ENCODE measurements around the gene ZBTB7C. TPM values are rescaled to one million over a fixed set of nuclear protein-coding genes. Genes with fewer than 3 reads are reported as not detected.

Gene ZBTB7C
- total and polyA plus RNA-seq, 2 experiments from 2014 or later = 2.3 to 5.5 TPM

DNA sequence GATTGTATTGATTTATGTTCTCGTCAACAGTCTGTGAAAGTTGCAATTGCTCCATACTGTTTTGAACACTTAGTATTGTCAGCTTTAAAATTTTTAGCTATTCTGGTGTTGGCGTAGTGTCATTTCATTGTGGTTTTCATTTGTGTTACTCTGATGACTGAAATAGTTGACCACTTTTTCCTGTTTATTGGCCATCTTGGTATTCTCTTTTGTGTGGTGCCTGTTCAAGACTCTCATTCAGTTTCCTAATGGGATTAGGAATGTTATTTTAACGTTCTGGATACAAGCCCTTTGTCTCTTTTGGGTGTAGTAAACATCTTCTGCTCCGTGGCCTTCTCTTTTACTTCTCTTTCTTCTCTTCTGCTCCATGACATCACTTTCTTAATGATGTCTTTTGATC lies 396.0 kb downstream of the ZBTB7C start:
- Histone ChIP-seq H3K27ac (no peak overlapping the region), H3K4me1 (ENCODE audit: low read depth) (no peaks in the 10 kb centered on the region), H3K9me3 (ENCODE audit: low read depth) (no peaks in the 10 kb centered on the region), H3K27me3 (no peaks in the 10 kb centered on the region), H3K36me3 (no peaks in the 10 kb centered on the region), H3K4me3 (no peak overlapping the region)
- TF ChIP-seq, protein P1, sequence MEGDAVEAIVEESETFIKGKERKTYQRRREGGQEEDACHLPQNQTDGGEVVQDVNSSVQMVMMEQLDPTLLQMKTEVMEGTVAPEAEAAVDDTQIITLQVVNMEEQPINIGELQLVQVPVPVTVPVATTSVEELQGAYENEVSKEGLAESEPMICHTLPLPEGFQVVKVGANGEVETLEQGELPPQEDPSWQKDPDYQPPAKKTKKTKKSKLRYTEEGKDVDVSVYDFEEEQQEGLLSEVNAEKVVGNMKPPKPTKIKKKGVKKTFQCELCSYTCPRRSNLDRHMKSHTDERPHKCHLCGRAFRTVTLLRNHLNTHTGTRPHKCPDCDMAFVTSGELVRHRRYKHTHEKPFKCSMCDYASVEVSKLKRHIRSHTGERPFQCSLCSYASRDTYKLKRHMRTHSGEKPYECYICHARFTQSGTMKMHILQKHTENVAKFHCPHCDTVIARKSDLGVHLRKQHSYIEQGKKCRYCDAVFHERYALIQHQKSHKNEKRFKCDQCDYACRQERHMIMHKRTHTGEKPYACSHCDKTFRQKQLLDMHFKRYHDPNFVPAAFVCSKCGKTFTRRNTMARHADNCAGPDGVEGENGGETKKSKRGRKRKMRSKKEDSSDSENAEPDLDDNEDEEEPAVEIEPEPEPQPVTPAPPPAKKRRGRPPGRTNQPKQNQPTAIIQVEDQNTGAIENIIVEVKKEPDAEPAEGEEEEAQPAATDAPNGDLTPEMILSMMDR (IDR thresholded peaks at IDR 0.05; ENCODE audit: low read depth, low read length) = no peak
- no peak for DNase-seq (ENCODE audit: low read depth in 1 of 2, low spot score in 1 of 2)

DNA sequence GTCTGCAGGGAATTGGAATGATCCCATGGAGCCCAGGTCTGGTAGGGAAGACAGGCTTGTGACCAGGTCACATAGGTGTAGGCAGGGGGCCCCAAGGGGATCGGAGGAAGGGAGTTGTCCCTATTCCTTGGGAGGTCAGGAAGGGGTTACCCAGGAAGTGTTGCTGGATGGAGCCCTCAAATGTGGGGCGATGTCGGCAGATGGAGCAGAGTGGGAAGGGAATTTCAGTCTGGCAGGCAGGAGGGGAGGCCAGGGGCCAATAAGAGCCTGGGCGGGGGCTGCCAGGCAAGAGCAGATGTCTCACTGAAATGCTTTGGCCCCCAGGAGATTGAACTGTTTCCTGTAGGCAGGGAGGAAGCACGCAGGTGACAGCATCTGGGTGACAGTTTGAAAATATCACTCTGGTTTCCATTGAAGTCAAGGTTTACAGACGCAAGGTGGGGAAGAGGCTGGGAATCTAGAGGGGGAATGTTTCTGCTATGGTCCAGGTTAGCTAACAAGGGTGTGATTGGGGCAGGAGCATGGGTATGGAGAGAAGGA lies 397.2 kb downstream of the ZBTB7C start:
- no peaks in the 10 kb centered on the region for H3K9me3 ChIP-seq (ENCODE audit: low read depth)
- no peak overlapping the region for H3K4me3 ChIP-seq
- TF ChIP-seq, protein P1 (IDR thresholded peaks at IDR 0.05; ENCODE audit: low read depth, low read length) = no peak
- peaks cover 7% of the 10 kb centered on the region for H3K27me3 ChIP-seq
- DNase-seq (ENCODE audit: low read depth in 1 of 2, low spot score in 1 of 2) = no peak
- H3K27ac ChIP-seq = no peak overlapping the region
- H3K4me1 ChIP-seq (ENCODE audit: low read depth) = no peaks in the 10 kb centered on the region
- H3K36me3 ChIP-seq = no peaks in the 10 kb centered on the region

DNA sequence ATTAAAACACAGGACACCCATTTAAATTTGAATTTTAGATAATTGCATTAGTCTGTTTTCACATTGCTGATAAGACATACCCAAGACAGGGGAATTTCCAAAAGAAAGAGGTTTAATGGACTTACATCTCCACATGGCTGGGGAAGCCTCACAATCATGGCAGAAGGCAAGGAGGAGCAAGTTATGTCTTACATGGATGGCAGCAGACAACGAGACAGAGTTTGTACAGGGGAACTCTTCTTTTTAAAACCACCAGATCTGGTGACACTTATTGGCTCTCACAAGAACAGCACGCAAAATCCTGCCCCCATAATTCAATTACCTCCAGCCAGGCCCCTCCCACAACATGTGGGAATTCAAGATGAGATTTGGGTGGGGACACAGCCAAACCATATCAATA lies 398.9 kb downstream of the ZBTB7C start:
- Histone ChIP-seq H3K9me3 (ENCODE audit: low read depth) (no peaks in the 10 kb centered on the region), H3K27me3 (peaks cover 7% of the 10 kb centered on the region), H3K27ac (no peak overlapping the region), H3K36me3 (no peaks in the 10 kb centered on the region), H3K4me3 (no peak overlapping the region), H3K4me1 (ENCODE audit: low read depth) (no peaks in the 10 kb centered on the region)
- DNase-seq (ENCODE audit: low read depth in 1 of 2, low spot score in 1 of 2) = no peak
- TF ChIP-seq, protein P1 (IDR thresholded peaks at IDR 0.05; ENCODE audit: low read depth, low read length) = no peak

DNA sequence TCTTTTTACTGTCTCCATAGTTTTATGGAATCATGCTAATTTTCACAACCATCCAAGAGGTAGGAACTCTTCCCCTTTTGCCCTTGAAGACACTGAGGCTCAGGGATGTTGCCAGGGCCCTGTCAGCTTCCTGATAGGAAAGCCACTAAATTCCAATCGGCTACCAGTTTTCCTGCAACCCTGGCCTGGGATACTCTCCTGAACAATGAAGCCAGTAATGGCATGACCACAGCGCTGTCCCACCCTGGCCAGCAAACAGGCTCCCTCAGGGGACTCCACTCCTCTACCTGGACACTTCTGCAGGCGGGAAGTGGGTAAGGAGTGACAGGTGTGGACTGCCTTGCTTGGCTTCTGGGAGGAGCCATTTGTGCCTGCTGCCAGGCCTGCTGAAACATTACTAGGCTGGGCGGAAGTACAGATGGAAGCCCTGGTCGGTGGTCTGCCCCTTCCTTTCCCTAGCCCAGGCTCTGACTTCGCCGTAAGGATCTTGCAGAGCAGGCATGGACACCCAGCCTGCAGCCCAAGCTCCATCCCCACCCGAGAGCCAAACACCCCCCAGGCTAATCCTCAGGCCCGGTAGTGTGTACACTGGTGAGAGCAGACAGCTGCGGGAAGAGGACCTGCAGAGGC lies 400.0 kb downstream of the ZBTB7C start:
- Histone ChIP-seq H3K4me1 (ENCODE audit: low read depth) (no peaks in the 10 kb centered on the region), H3K27me3 (peaks cover 7% of the 10 kb centered on the region), H3K36me3 (no peaks in the 10 kb centered on the region), H3K9me3 (ENCODE audit: low read depth) (no peaks in the 10 kb centered on the region), H3K27ac (no peak overlapping the region), H3K4me3 (no peak overlapping the region)
- TF ChIP-seq, protein P1 (IDR thresholded peaks at IDR 0.05; ENCODE audit: low read depth, low read length) = no peak
- DNase-seq (ENCODE audit: low read depth in 1 of 2, low spot score in 1 of 2) = no peak

DNA sequence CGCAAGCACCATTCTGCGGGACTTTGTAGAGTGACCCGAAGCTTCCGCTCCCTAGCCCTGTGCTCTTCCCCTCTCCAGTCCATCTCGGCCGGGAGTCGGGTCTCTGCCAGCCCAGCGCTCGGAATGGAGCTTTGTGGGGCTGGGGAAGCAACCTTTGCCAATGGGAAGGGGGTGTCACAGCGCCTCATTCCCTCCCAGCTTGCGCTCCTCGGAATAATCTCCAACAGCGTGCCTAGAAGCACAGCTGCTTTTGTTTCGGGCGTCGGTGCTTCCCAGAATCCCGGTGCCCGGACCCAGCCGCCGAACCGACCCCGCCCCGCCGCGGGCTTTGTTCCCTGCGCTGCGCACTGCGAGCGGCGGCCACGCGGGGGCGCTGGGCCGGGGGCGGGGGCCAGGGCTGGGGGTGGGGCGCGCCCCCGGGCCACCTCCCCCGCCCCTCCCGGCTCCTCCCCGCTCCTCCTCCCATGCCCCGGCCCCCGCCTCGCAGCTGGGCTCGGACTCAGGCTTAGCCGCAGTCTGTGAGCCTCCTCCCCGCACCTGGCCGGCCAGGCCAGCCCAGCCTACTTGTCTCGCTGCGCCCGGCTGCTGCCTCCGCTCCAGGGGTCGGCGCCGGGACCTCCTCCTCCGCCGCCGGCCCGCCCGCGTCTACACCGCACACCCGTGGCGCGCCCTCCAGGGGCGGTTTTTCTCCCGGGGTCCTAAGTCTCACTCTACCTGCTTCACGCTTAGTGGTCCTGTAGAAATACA lies 401.1 kb downstream of the ZBTB7C start:
- H3K36me3 ChIP-seq = no peaks in the 10 kb centered on the region
- H3K27ac ChIP-seq = no peak overlapping the region
- no peaks in the 10 kb centered on the region for H3K9me3 ChIP-seq (ENCODE audit: low read depth)
- H3K4me3 ChIP-seq = peak overlapping the region; percentile 51
- TF ChIP-seq, protein P1 (IDR thresholded peaks at IDR 0.05; ENCODE audit: low read depth, low read length) = peak; percentile 38
- H3K4me1 ChIP-seq (ENCODE audit: low read depth) = no peaks in the 10 kb centered on the region
- H3K27me3 ChIP-seq = peaks cover 7% of the 10 kb centered on the region
- peak; percentile 72 to 86 for DNase-seq (ENCODE audit: low read depth in 1 of 2, low spot score in 1 of 2)

Data from cardiac muscle cell (in vitro differentiated cells and primary cell).